Measurements from ENCODE around the gene GDF11. TPM values are rescaled to one million over a fixed set of nuclear protein-coding genes. Genes with fewer than 3 reads are reported as not detected.

Gene GDF11
- total RNA-seq, 1 experiment from 2014 or later = 31.8 TPM

DNA sequence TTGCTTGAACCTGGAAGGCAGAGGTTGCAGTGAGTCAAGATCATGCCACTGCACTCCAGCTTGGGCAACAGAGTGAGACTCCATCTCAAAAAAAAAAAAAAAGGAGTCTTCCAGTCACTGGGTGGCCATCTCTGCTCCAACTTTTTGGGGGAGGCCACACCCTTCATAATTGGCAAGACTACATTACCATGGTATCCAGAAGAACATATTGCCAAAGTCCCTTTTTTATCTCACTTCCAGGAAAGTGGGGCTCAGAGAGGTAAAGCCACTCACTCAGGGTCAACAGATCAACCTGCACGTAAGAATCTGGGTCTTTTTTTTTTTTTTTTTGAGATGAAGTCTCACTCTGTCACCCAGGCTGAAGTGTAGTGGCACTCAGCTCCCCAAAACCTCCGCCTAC is 9.1 kb upstream of the GDF11 start:
- Histone ChIP-seq H3T11ph (ENCODE audit: low read length) (no peak overlapping the region), H4K91ac (ENCODE audit: insufficient read length, low read depth, low read length) (no peak overlapping the region), H3K56ac (ENCODE audit: insufficient read length, low read depth, low read length) (no peak overlapping the region), H4K20me1 (ENCODE audit: control insufficient read depth, insufficient read depth, insufficient read length) (peaks cover 2% of the 10 kb centered on the region), H2BK120ac (ENCODE audit: low read depth, low read length, poor library complexity, severe bottlenecking) (no peak overlapping the region), H3K79me1 (ENCODE audit: insufficient read depth, low read depth, low read length, poor library complexity, severe bottlenecking) (no peaks in the 10 kb centered on the region), H3K23ac (ENCODE audit: insufficient read length, low read depth, low read length) (no peak overlapping the region), H3K23me2 (ENCODE audit: insufficient read length, low read depth, low read length, poor library complexity, severe bottlenecking) (peaks cover 16% of the 10 kb centered on the region), H2BK20ac (ENCODE audit: low read depth, low read length, poor library complexity, severe bottlenecking) (no peak overlapping the region), H2AK5ac (ENCODE audit: insufficient read length, low read length) (no peak overlapping the region), H3K9ac (ENCODE audit: extremely low read depth, insufficient read length, low read length) (no peak overlapping the region), H3K18ac (ENCODE audit: insufficient read length, low read depth, low read length) (no peak overlapping the region), H3K14ac (ENCODE audit: insufficient read depth, low read length) (no peak overlapping the region), H4K8ac (replicated peaks; ENCODE audit: insufficient read length, low read depth, low read length) (no peak overlapping the region), H3K27me3 (ENCODE audit: insufficient read depth, low read length) (no peaks in the 10 kb centered on the region), H2AFZ (ENCODE audit: low read length) (no peak overlapping the region), H2BK15ac (ENCODE audit: low read depth, low read length) (no peak overlapping the region), H4K5ac (ENCODE audit: insufficient read length, low read depth, low read length) (no peak overlapping the region), H2BK5ac (ENCODE audit: insufficient read length, low read length) (no peak overlapping the region), H3K4me1 (ENCODE audit: insufficient read depth, low read length) (no peaks in the 10 kb centered on the region; the same call in 1 of the 2 replicates), H2BK12ac (ENCODE audit: insufficient read length, low read depth, low read length) (no peak overlapping the region), H3K79me2 (ENCODE audit: insufficient read depth, low read length) (no peaks in the 10 kb centered on the region), H3K9me3 (ENCODE audit: control insufficient read depth, low read depth, low read length) (no peaks in the 10 kb centered on the region), H3K27ac (ENCODE audit: insufficient read length, low read depth, low read length) (no peak overlapping the region), H3K4ac (ENCODE audit: low read depth, low read length) (no peak overlapping the region), H3K4me2 (ENCODE audit: insufficient read depth, insufficient read length, low read length) (no peak overlapping the region)
- TF ChIP-seq, protein P1, sequence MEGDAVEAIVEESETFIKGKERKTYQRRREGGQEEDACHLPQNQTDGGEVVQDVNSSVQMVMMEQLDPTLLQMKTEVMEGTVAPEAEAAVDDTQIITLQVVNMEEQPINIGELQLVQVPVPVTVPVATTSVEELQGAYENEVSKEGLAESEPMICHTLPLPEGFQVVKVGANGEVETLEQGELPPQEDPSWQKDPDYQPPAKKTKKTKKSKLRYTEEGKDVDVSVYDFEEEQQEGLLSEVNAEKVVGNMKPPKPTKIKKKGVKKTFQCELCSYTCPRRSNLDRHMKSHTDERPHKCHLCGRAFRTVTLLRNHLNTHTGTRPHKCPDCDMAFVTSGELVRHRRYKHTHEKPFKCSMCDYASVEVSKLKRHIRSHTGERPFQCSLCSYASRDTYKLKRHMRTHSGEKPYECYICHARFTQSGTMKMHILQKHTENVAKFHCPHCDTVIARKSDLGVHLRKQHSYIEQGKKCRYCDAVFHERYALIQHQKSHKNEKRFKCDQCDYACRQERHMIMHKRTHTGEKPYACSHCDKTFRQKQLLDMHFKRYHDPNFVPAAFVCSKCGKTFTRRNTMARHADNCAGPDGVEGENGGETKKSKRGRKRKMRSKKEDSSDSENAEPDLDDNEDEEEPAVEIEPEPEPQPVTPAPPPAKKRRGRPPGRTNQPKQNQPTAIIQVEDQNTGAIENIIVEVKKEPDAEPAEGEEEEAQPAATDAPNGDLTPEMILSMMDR (conservative IDR thresholded peaks at IDR 0.05) = no peak
- DNase-seq = no peak
- Mint-ChIP-seq H3K9me3 (no peaks in the 10 kb centered on the region; a peak in 1 of 5 replicates), H3K27me3 (ENCODE audit: low read depth) (no peaks in the 10 kb centered on the region; the same call in 1 of the 2 replicates), H3K27ac (no peak overlapping the region; a peak in 1 of 7 replicates), H3K4me3 (no peak overlapping the region), H3K36me3 (ENCODE audit: insufficient read depth in 1 of 3, low read depth in 3 of 3) (no peaks in the 10 kb centered on the region; a peak in 1 of 7 replicates), H3K4me1 (peaks cover 34 to 38% of the 10 kb centered on the region in 2 experiments)
- WGBS (ENCODE audit: extremely low coverage, insufficient read length, low lambda C conversion rate) = no CpG with 5 or more reads among the region's 2 CpGs
